GM11168 (cell line): Measurements from ENCODE around the gene OR4K2.
"Not testable (repeated sequence)": the region's sequence is repeated elsewhere in the genome, so short reads cannot be mapped to it uniquely, and the experiment has no call there.

Experiments
- in situ Hi-C: fragments of 300-500 bp; cut with MboI; formaldehyde crosslinking; loops from one replicate; pipeline ENCODE4 v1.12.0; 2022; ENCODE audit warnings: low sequenced_read_pairs; ENCODE audit not compliant: unreplicated experiment

OR4K2 gene, protein sequence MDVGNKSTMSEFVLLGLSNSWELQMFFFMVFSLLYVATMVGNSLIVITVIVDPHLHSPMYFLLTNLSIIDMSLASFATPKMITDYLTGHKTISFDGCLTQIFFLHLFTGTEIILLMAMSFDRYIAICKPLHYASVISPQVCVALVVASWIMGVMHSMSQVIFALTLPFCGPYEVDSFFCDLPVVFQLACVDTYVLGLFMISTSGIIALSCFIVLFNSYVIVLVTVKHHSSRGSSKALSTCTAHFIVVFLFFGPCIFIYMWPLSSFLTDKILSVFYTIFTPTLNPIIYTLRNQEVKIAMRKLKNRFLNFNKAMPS

DNA sequence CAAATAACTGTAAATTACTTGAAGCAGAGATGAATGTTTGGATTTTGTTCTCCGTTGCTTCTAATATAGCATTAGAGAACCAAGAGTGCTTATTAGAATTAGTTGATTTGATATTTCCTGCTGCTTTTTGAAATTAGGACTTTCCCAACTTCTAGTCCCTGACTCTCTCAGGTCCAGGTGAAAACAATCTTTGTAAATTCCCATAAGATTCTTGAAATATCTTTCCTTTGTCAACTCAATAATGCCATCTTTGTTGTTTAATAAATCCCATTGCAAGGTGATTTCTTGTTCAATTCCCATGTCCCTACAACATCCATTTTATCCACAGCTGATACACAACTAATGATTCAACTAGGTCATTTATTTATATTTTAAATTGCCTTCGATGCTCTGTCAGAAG, at the start of gene OR4K2:
Gene OR4K2 (plus strand): TSS at position 301 of the 400 bp plus-strand sequence. CDS start 1,126 bp downstream, outside the sequence.
- in situ Hi-C loops = no loop called here

DNA sequence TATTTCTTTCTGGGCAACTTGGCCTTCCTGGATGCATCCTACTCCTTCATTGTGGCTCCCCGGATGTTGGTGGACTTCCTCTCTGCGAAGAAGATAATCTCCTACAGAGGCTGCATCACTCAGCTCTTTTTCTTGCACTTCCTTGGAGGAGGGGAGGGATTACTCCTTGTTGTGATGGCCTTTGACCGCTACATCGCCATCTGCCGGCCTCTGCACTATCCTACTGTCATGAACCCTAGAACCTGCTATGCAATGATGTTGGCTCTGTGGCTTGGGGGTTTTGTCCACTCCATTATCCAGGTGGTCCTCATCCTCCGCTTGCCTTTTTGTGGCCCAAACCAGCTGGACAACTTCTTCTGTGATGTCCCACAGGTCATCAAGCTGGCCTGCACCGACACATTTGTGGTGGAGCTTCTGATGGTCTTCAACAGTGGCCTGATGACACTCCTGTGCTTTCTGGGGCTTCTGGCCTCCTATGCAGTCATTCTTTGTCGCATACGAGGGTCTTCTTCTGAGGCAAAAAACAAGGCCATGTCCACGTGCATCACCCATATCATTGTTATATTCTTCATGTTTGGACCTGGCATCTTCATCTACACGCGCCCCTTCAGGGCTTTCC, 47.2 kb upstream of the OR4K2 start:
- in situ Hi-C loops = not testable (repeated sequence)

DNA sequence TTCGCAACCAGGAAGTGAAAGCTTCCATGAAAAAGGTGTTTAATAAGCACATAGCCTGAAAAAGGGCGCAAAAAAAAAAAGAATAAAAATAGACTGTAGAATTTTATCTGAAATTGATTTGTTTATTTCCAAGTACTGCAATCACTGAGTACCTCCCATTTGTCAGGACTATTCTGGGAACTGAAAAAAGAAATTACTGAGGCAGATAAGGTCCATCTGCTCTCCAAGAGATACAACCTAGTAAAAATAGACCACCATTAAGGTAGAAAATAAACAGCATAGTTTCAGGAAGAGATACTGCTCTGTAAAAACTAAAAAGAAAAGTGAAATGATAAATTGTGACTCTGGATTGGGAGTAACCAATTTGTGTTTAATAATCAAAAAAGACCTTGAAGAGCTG, 46.6 kb upstream of the OR4K2 start:
- in situ Hi-C loops = no loop called here

DNA sequence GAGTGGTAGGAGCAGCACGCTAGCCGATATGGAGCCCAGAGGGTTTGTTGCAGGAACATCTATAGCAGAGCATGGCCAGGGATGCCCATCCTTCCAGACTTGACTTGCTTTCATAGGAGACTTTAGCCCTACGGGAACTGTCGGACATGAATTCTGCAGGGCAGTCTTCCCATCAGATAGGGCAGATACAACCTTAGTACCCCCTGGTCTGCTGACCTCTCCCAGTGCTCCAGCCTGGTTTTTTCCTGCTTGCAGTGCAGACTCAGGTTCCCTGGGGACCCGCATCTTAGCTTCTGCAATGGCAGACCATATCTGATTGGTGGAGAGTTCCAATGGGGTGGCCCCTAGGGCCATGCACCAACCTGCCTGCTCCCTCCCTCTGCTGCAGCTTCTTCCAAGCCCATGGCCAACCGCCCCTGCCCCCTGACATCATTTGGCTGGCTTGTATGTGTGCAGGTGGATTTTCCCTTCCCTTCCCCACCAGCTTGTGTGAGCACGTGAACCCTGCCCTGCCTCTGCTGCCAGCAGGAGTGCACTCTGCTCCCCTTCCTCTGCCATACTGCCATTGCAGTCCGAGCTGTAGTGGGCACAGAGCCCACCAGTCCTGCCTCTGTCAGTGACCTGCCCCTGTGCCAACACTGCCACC, 40.6 kb upstream of the OR4K2 start:
- in situ Hi-C loops = not testable (repeated sequence)

DNA sequence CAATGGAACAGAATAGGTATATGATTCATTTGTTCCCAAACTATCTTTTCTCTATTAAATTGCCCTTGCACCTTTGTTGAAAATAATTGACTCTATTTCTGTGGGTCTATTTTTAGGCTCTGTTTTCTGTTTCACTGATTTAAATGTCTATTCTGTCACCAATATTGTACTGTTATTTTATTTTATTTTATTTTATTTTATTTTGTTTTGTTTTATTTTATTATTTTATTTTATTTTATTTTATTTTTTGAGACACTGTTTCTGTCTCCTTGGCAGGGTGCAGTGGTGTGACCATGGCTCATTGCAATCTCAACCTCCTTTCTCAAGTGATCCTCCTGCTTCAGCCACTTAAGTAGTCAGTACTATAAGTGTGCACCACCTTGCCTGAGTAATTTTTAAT, 36.5 kb upstream of the OR4K2 start:
- in situ Hi-C loops = no loop called here

DNA sequence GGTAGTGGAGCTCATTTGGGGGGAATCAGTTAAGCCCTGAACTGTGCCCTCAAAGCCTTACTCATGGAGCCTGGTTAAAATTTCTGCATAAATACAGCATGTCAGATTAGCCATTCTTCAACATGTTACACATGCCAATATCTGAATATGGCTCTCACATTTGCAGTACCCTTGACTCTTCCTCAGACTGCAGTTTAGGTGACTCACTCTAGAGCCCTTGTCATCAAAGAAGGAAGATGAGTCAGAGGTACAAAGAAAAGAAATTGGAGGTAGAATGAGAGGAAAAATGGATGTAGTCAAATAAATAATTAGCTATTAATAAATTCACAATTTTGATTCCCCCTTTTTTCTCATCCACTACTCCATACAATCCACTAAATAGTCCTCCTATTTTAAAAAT, 23.6 kb upstream of the OR4K2 start:
- in situ Hi-C loops = no loop called here

DNA sequence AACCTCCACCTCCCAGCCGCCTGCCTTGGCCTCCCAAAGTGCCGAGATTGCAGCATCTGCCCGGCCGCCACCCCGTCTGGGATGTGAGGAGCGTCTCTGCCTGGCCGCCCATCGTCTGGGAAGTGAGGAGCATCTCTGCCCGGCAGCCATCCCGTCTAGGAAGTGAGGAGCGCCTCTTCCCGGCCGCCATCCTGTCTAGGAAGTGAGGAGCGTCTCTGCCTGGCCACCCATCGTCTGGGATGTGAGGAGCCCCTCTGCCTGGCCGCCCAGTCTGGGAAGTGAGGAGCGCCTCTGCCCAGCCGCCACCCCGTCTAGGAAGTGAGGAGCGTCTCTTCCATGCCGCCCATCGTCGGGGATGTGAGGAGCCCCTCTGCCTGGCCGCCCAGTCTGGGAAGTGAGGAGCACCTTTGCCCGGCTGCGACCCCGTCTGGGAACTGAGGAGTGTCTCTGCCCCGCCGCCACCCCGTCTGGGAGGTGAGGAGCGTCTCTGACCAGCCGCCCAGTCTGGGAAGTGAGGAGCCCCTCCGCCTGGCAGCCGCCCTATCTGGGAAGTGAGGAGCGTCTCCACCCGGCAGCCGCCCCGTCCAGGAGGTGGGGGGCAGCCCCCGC, 8.8 kb upstream of the OR4K2 start:
- in situ Hi-C loops = not testable (repeated sequence)

DNA sequence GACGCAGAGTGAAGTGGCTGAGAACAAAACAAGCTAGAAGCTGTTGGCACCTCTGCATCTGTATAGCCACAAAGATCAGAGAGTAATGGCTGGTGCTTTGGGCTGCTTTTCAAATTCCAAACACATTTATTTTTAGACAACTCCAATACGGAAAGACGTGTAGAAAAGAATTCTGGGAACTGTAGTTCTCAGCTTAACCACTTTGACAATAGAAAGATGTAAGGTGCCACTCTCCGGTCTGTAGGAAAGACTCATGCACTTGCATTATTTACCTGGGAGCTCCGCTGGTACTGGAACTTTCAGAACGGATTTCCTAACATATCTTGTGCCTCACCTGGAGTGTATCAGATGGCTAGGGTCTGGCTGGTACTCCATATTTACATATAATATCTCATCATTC, 1.8 kb upstream of the OR4K2 start:
- in situ Hi-C loops = no loop called here

DNA sequence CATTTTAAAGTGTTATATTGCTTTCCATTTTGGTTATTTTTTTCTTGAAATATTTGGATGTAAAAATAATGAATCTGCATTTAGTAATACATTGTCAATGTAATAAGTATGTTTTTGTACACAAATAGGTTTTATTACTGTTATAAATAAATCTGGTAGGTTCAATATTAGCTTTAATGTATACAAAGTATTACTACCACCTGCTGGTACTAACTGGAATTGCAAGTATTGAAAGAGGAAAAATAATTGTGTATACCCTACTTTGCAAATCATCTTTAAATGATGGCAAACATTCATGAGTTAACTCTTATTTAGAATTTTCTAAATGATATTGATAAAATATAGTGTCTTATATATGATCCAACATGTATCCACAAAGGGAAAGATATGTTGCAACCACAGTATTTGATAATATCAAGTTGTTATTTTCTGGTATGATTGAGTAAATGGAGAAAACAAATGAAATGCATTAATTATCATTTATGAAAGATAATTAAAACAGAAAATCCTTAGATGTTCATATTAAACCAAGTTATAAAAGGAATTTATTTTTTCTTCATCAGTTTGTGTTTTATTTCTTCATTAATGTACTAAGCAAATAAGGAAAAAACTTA, 3.2 kb downstream of the OR4K2 start:
- in situ Hi-C loops = no loop called here

DNA sequence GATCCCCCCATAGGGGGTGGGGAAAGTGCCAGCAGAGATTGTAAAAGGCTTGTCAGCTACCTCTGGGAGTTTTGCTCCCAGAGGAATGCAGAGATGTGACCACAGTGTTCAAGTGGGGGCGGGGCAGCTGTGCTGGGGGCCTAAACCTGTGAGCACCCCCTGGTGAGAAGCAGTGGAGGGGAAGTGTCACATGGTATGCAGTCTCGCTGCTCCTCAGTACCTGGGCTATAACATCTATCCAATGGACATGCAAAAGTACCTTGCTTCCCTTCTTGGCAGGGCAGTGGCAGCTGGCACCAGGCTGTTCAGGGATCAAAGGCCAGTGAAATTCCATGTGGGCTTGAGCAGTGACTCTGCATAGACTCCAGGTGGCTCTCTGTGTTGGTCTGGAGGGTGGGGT, 20.3 kb downstream of the OR4K2 start:
- in situ Hi-C loops = no loop called here

DNA sequence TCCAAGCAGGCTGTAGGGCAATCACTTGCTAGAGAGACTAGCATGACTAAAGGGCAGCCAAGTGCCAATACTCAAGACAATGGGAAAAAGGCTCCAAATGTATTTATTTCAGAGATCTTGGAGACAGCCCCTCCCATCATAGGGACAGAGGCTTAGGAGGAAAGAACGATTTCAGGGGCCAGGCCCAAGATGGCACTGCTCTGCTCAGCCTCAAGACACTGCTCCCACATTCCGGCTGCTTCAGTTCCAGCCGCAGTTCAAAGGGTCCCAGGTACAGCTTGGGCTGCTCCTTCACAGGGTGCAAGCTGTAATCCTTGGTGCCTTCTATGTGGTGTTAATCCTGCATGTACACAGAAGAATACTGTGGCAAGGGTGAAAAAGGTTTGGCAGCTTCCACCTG, 26.1 kb downstream of the OR4K2 start:
- in situ Hi-C loops = no loop called here

DNA sequence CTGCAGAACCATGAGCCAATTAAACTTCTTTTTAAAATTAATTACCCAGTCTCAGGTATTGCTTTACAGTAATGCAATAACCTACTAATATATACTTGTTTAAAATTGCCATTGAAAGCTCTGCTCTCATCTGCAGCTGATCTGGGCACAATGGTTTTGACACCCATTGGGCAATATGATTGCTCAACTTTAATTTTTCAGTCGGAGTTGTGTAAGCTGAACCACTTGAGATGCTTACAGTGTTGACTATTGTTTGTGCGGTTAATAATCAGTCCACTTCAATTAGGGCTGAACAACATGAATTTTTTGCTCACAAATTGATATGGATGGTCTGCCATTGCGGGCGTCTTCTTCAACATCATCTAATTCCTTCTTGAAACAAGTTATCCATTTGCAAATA, 27.5 kb downstream of the OR4K2 start:
- in situ Hi-C loops = no loop called here

DNA sequence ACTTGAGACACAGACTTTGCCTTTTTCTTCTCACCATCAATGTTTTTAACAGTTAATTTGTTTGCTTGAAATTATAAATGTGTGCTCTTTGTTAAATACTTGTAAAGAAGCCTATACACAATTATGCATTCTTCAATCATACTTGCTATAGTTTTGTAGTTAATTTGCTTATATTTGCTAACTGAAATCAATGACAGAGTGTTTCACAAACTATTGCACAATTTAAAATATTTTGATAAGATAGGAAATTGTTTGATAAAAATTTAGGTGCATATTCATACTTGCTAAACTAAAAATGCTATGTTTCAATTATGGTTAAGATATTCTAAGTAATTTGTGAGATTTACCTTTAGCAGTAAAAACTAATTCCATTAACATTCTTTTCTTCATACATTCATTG, 31.7 kb downstream of the OR4K2 start:
- in situ Hi-C loops = no loop called here

DNA sequence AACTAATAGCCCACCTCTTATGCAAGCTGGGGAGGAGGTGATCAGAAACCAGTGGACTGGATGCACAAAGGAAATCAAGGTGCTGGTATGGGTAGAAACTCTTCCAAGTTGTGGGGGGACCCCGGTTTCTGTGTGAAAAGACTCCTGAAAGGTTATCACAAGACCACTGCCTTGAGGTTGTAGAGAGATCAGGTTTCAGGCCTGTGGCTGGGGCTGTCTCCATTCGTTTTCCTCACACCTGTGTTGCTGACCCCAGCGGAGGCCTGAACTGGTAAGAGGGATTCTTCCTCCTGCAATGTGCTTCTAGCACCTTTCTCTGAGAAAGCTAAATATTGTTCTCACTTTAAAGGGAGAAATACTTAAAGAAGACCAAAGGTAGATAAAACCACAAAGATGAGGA, 36.2 kb downstream of the OR4K2 start:
- in situ Hi-C loops = no loop called here

DNA sequence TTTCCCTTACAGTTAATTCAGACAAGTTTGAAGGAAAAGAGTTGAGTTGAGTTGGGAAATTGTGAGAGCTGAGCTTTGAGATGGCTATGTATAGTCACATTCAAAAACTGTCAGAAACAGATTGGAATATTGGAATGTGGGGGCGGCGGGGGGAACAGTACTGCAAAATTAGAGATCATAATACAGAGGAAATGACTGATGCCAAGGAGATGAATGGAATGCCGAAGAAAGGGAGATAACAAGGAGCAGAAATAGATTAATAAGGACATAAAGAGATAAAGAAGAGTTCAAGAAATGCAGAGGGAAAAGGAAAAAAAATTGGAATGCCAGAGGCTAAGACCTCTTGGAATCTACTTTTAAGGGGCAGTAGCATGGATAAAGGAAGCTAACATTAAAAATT, 42.3 kb downstream of the OR4K2 start:
- in situ Hi-C loops = no loop called here

DNA sequence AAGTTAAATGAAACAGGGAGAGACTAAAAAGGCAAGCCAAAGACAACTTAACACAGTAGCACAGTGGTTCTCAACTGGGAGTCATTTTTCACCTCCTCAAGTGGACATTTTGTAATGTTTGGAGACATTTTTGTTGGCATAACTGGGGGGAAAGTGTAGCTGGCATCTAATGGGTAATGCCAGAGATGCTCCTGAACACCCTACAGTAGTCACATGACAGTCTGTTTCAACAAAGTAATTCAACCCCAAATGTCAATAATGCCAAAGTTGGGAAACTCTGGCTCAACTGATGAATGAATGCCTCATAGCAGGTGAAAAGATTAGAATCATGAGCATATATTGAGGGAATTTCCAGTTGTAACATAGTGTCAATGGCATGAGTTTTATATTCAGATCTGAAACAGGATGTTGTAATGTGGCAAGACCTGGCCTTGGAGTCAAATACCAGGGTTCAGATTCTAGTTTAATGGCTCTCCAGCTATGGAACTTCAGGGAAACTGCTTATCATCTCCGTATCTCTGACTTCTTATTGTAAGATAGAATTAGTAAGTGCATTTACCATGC, 43.1 kb downstream of the OR4K2 start:
- in situ Hi-C loops = no loop called here

DNA sequence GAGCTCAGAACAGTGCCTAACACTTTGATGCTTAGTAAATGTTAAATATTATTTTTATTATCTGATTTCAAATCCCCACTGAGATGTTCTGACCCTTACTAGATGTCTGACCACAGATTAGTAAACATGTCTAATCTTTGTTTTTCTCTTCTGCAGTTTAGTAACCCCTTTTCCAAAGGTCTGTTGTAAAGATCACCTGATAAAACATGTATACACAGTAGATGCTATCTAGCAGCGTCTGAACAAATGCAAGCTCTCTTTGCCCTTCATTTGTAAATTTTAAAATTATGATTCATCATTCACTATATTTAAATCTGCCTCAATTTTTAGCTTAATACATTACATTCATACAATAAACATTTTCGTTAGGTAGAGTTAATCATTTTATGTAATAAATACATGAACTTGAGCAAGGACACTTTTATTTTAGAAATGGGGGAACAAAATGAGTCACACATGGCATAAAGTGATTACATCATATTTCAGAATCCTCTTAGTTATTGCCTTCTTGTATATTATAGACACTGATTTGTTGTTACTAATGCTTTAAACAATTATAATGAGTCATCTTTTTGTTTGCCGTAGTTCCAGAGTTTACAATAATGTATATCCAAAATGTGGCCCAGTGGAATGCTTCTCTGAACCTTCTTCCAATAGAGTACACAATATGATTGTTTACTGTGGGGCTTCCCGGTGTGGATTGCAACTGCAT, 43.8 kb downstream of the OR4K2 start:
- in situ Hi-C loops = no loop called here

DNA sequence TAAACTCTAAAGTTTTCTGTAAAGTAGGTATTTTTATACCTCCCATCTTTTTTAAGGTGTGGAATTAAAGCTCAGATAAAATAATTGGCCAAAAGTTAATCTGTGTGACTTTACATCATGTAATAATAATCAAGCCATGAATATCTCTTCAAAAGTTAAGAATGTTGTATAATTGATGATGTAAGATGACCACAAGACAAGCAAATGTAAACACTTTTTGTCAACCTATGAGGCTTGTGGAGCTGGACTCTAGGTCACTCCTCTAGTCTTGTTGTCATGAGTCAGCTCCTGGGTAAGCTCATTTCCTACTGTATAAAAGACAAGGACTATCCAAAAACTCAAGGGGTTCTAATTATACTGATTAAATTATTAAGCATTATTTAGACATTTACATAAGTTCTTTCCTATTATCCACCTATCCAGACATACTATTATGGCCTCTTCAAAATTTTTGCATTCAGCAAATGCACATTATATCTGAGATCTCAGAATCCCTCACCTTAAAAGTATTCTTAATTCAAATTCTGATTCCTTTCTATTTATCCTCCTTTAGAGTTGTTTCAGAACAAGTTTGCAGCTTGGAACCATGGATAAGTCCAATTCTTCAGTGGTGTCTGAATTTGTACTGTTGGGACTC, 45.2 kb downstream of the OR4K2 start, which contains the start of gene OR4K5:
Gene OR4K5 (plus strand): TSS at position 587 of the 637 bp plus-strand sequence. CDS start 0 bp downstream, at position 587.
- in situ Hi-C loops = no loop called here

DNA sequence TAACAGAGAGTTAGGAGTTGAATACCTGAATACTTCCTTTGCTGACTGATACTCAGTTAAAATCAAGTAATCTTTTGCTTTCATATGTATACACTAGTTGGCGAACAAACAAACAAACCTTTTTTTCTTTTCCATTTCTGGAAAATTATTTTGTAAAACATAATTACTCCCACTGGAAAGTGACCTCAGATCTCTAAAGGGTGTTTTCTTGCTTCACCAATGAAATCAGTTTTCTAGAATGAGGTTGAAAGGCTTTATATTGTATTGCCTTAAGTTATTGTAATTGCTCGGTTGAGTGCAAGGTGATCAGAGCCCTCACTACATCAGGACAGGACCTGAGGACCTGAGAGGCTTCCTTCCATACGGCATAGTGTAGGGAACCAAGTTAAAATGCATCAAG, 55.7 kb downstream of the OR4K2 start, which contains the start of gene OR4K1:
Gene OR4K1 (plus strand): TSS at position 301 of the 400 bp plus-strand sequence. CDS start 4,750 bp downstream, outside the sequence.
- in situ Hi-C loops = no loop called here
